HG02571 (cell line): ENCODE results near the gene KLF4.
A peak's percentile ranks its signal among the peaks of the same experiment; 100 is the strongest.
"Not testable (repeated sequence)": the region's sequence is repeated elsewhere in the genome, so short reads cannot be mapped to it uniquely, and the experiment has no call there.

Experiments
- ATAC-seq: cut with Tn5 transposase; IDR thresholded peaks from one replicate; pipeline ENCODE4 v1.9.1; 2021; ENCODE audit warnings: mild to moderate bottlenecking, moderate library complexity; ENCODE audit not compliant: unreplicated experiment

KLF4 gene

DNA sequence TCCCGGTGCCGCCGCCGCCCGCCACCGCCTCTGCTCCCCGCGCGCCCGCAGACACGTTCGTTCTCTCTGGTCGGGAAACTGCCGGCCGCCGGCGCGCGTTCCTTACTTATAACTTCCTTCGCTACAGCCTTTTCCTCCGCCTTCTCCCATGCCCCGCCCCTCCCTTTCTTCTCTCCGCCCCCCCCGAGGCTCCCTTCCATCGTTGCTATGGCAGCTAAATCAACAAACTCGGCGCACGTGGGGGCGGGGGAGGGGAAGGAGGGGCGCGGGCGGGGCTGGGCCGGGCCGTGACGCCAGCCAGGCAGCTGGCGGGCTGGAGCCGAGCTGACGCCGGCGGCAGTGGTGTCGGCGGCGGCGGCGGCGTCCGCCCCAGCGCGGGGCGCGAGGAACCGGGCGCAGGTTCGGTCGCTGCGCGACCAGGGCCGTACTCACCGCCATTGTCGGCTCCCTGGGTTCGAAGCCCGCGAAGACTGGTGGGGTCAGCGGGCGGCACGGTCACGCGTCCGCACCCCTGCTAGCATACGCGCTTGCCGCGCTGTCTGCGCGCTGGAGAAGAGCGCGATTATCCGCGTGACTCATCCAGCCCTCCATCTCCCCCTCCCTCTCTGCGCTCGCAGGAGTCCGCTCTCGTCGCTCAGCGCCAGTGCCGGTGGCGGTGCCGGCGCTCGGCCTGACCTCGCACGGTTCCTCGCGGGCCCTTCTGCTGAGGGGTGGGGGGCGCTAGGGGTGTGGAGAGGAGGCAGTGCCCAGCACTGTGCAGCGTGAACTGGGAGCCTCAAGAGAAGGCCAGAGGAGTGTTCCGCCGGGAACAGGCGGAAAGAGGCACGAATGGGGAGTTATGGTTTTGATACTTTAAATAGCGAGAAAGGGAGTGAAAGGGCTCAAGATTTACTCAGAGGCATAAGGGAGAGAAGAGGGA is at the start of gene KLF4:
Gene KLF4 (minus strand): TSS at position 83 of the 919 bp plus-strand sequence. CDS start 597 bp downstream, outside the sequence.
- peak; percentile 57 for ATAC-seq

DNA sequence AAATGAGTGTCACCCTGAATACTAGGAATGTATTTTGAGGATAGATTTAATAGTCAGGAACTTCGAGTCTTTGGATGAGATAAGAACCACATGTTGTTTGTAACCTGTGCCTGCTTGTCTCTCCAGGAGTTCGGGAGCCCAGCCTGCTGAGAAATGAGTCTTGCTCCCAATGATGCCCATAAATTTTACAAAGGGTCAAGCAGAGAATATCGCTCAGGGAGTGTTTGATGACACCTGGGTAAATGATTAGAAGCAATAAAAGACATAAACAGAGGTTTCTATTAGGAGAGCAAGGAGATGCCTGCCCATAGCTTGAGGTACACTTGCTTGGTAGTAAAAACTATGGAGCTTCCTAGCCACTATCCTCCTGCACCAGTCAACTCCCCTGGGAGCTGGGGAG is 46.9 kb upstream of the KLF4 start:
- no peak for ATAC-seq

DNA sequence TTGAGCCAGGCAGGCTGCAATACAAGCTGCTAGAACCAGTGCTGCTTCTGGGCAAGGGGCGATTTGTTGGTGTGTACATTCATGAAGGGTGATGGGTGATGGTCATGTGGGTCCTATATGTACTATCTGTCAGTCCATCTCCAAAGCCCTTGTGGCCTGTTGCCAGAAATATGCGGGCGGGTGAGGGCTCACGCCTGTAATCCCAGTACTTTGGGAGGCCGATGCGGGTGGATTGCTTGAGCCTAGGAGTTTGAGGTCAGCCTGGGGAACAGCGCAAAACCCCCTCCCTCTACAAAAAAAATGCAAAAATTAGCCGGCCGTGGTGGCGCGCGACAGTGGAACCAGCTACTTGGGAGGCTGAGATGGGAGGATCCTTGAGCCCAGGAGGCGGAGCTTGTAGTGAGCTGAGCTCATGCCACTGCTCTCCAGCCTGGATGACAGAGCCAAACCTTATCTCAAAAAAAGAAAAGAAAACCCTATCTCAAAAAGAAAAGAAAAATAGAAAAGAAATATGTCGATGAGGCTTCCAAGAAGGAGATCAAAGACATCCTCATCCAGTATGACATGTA is 45.0 kb upstream of the KLF4 start:
- ATAC-seq: no peak

DNA sequence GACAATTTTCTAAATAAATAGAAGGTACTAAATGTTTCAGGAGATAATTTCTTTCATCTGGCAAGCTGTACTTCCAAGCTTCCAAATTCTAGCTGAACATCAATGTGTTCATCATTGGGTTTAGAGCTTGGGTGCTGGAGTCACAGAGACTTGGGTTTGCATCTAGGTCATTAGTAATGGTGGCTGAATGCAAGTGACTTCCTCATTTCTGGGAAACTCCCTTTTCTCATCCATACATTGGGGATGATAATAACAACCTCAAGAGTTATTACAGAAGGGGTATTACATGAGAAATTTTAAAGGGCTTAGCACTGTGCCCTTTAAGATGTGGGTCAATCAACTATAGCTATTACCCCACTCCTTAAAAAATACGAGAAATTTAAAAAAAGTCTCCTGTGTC is 41.1 kb upstream of the KLF4 start:
- no peak for ATAC-seq

DNA sequence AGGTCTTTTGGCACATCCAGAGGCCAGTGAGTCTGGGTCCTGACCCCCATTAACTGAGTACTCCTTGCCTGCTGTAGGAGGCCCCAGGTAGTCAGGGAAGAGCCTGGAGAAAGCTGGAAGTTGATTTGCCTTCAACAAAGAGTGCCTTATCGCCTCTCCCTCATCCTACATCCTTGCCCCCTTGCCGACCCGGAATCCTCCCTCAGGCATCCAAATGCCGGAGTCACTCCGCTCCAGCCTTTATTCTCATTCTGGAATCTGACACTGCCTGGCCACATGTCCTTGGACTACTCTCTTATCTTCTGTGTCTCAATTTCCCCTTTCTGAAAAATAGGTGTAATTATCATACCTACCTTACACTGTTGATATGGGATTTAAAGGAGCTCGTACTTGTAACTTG is 39.1 kb upstream of the KLF4 start:
- ATAC-seq: no peak

DNA sequence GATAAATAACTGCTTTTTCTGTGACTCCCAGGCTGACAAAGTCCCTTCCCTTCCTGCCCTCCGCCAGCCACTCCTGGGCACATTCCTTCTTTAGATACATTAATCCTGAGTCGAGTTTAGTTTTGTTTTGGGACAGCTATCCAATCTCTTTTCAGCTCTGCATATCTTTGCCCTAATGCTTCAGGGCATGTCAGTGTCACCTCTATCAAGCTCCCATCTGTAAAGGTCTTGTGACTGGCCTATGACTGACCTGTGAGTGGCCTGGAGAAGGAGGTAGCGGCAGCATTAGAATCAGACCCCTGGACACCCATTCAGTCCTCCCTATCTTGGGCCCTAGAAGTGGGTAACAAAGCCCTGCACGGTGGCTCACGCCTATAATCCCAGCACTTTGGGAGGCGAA is 34.0 kb upstream of the KLF4 start:
- no peak for ATAC-seq

DNA sequence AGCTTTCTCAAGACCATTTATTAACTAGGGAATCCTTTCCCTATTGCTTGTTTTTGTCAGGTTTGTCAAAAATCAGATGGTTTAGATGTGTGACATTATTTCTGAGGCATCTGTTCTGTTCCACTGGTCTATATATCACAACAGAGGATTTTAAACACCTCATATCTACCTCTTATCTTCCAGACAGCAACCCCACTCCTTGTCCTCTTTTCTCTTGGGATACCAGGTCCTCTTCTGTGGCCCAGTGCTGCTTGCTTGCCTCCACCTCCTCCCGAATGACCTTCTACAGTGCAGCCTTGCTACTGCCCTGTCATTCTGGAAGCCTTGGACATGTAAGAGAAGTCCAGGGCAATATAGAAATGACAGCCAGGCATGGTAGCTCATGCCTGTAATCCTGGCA is 30.6 kb upstream of the KLF4 start:
- ATAC-seq: no peak

DNA sequence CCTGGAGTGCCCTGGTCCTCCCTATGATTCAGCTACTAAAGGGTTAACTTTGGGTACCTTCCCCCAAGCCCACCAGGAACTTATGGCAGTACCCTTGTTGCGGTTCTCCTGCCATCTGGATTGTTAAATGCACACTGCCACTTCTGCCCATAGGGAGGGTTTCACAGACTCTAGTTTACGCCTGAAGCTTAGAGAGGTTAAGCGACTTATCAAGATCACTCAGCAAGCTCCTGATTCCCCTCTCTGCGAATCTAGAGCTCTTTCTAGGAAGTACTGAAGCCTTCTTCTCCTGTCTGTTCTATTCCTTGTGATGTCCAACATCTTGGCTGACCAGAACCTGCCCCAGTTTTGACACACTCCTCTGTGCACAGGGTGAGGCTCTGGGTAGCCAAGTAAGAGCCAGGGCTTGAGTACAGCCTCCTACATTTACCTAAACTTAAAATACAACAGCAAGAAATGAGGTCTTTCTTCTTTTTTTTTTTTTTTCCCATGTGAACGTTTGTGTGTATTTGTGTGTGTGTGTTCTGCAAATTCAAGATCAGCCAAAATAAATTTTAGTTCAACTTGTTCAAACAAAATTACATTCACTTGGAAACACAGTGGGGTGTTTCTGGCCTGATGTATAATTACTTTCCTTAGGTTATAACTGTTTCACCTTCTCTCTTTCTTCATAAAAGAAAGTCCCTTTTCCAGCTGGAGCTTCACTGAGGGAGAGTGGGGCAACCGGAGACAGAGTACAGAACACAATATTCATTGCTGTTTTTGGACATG is 28.7 kb upstream of the KLF4 start:
- no peak for ATAC-seq

DNA sequence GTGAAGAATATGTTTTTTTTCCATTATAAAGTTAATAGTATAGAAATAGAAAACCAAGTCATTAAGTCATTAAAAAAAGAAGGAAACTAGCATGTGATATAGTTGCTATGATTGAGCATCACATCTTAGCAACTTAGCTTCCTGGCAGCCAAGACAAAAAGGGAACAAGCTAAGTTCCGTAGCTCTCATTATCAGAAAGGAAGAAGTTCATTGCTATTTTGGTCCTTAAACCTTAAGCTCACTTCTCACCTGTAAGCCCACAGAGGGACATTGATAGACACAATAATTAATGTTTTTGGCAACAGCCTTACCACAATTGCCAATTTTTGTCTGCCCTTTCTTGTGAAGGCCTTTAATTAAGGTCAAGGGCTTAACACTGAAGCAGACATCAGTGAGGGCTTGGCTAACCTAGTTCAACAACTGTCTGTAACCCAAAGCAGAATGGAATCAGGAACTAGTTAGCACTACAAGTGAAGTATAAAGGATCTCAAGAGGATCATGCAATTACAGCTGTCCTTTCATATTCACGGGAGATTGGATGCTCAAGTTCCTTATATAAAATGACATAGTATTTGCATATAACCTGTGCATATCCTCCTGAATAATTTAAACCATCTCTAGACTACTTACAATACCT is 24.0 kb upstream of the KLF4 start:
- no peak for ATAC-seq

DNA sequence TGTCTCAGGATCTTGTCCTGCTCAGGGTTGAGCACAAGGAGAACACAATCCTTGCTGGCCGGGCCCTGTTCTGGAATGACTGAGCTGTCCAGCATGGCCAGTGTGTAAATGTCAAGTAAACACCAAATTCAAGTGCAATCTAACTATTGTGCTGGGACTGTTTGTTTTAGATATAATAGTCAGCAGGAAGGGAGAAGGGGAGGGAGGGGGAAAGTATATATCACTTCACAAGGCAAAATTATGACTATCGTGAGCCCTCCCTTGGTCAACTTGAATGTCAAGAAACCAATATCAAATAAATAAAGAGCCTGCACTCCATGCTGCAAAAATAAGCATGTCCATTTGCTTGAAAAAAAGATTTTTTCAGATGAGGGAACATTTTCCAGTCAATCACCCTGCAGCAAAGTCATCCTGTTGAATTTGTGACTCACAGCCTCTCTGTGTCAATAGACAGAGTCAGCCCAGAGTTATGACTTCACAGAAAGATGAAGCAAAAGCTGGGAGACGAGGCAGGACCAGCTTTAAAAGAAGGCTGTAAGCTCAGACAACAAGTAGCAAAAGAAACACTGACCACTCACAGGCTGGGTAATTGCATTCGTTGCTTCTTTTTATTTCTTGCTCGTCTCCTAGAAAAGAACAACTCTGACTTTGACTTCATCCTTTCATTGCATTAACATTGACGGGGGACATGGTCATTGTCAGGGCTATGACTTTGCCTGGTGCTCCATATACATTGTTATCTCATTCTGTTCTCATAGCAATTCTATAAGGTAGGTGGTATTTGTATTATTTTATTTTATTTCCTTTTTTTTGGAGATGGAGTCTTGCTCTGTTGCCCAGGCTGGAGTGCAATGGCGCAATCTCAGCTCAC is 15.3 kb upstream of the KLF4 start:
- ATAC-seq: no peak

DNA sequence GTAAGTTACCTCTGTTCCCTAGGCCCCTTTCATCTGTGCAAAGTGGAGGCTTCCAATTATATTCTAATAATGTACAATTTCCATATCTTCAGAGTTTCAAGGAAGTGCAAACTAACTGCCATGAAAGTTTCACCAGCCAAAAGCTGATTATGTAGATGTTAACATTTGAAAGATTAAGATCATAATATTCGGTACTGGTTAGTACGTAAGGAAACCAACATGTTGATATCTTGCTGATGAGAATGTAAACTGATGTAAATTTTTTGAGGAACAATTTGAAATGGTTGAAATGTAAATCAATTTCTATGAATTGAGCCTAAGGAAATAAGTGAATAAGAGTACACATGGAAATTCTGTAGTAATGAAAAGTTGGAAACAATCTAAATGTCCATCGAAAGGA is 12.9 kb upstream of the KLF4 start:
- no peak for ATAC-seq

DNA sequence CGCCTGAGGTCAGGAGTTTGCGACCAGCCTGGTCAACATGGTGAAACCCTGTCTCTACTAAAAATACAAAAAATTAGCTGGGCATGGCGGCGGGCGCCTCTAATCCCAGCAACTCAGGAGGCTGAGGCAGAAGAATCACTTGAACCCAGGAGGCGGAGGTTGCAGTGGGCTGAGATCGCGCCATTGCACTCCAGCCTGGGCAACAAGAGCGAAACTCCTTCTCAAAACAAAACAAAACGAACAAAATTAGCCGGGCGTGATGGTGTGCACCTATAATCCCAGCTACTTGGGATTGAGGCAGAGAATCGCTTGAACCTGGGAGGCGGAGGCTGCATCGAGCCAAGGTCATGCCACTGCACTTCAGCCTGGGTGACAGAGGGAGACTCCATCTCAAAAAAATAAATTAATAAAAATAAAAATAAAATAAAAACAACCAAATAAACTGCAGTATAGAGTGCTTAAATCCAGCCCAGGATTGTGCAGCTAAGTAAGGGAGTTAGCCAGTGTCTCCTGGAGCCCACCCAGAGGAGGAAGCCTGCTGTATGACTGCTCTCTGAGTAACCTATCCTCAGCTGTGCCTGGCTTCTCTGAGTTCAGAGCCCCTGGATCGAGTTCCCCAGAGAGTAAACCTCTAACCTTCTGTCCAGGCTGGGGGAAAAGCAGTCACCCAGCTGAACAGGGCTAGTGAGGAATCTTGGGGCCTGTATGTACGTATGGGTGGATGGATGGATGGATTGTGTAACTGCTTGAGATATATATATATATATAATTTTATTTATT is 11.0 kb upstream of the KLF4 start:
- ATAC-seq: not testable (repeated sequence)

DNA sequence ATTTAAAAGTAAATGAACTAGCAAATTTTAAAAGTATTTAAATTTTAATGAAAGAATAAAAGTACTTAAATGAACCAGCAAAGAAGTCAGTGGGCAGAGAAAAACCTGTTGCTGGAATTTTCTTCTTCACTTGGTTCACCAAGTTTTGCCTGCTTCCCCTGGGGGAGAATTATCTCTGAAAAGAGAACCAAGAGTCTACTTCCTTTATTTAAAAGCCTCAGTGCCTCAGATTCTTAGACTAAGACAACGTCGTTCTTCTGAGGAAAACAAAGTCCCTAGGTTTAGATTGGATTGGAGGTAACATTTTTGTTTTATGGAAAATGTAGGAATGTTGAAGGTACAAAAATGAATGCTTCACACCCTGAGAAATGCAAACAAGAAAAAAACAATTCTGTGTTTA is 7.4 kb upstream of the KLF4 start:
- ATAC-seq: no peak

DNA sequence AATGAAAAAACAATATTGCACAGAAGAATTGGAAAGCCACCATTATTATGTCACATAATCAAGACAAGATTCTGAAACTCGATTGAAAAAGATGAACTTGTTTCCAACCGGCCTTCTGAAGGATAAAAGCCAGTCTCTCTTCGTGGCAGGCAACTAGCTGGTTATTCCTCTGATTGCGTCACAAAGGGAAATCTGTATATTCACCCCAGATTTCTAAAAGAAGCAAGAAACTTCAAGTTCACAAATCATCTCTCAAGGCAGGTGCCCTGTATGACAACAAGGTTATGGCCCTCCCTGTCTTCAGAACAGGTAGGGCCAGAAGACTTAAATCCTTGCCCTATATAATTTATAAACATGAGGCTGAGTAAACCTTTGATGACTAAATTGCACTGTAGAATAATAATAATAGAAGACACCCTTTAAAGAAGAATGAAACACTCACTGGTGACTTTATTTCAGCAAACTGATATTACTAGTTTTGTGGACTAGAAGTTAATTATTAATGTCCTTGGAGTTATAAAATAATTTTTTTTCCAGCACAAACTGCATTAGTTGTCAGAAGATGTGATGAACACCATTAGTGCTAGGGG is 2.9 kb upstream of the KLF4 start:
- no peak for ATAC-seq

DNA sequence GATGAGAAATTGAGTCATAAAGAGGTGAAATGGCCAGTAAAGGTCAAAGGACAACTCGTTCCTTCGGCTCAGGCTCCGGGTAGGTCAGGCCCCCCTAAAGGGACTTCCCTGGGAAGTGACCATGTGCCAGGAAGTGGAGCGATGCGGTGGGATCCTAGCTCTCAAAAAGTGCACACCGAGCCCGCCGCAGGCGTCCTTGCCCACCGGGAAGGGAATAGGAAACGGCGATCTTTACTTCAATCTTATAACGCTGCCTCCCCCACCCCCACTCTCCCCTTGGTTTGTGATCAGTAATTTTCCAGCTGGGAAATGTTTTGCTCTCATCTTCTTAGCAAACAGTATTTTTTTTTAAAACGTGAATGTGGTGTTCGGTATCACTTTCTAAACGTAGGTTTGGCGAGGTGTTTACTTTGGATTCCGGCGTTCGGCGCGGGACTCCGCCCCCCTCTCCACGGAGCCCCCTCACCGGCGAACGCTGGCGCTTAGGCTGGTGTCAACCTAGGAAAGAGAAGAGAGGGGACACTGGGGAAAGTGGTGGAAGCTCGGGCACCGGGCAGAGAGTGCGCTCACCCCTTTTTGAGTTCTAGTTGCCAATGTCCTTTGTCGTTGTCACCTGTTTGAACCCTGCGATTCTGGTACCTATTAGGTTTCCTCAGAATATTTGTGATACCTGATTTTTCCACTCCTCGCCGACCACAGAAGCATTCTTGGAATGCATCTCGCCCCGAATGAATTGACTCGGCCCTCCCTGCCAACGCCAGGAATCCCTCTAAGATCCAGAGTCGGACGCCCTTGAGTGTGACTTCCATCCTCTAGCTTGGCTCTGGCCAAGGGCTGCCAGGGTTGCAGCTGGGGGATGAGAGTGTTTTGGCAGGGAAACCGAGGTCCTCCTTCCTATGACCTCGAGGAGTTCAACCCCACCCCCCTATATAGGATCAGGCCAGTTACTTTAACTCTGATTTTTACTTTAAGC is 1.8 kb upstream of the KLF4 start:
- no peak for ATAC-seq

DNA sequence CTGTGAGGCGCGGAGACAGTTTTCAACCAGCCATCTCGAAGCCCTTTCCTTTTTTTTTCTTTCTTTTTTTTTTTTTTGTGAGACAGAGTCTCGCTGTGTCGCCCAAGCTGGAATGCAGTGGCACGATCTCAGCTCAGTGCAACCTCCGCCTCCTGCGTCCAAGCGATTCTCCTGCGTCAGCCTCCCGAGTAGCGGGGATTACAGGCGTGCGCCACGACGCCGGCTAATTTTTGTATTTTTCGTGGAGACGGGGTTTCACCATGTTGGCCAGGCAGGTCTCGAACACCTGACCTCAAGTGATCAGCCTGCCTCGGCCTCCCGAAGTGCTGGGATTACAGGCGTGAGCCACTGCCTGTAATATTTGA is 1.0 kb upstream of the KLF4 start:
- not testable (repeated sequence) for ATAC-seq

DNA sequence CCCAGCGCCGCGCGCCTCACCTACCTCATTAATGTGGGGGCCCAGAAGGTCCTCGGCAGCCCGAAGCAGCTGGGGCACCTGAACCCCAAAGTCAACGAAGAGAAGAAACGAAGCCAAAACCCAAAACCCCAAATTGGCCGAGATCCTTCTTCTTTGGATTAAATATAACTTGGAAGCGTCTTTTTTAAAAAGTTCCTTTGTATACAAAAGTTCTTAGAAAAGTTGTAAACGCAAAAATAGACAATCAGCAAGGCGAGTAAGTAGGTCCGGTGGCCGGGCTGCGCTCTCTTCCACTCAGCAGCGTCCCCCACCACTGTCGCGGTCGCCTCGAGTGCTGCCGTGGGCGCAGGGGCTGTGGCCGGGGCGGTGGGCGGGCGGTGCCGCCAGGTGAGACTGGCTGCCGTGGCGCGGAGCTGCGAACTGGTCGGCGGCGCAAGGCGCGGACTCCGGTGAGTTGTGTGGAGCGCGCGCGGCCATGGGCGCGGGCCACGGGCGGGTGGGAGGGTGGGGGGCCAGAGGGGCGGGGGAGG is 360 bp downstream of the KLF4 start:
- peak; percentile 44 for ATAC-seq
